Measurements from ENCODE around the gene WWTR1.

Gene WWTR1

DNA sequence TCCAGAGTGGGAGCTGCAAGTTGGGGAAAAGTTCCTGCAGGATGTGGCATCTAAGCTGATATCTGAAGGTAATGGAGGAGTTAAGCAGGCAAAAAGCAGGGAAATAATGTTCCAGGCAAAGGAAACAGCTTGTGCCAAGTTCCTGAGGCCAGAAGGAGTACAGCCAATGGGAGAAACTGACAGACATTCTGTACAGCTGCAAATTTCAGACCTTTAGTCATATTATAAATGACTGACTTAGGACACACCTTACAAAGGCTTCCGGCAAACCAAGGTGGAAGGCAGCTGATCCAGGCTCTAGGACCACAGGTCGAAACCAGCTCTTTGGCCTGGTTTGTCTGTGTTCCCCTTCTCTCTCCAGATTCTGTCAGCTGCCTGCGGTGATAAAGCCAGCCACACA, 9.3 kb downstream of the WWTR1 start:
- no peaks in the 10 kb centered on the region for H3K4me1 Mint-ChIP-seq
- DNase-seq (ENCODE audit: low spot score in 2 of 2): no peak
- no peaks in the 10 kb centered on the region for H3K36me3 Mint-ChIP-seq (ENCODE audit: insufficient read depth)
- no peak for ATAC-seq (replicated peaks; ENCODE audit: extremely low read depth, poor library complexity, severe bottlenecking)
- H3K9me3 Mint-ChIP-seq: no peaks in the 10 kb centered on the region
- H3K27me3 Mint-ChIP-seq: peaks cover 16% of the 10 kb centered on the region
- H3K27ac Mint-ChIP-seq (ENCODE audit: low read depth): no peak overlapping the region
- H3K4me3 Mint-ChIP-seq: no peak overlapping the region

DNA sequence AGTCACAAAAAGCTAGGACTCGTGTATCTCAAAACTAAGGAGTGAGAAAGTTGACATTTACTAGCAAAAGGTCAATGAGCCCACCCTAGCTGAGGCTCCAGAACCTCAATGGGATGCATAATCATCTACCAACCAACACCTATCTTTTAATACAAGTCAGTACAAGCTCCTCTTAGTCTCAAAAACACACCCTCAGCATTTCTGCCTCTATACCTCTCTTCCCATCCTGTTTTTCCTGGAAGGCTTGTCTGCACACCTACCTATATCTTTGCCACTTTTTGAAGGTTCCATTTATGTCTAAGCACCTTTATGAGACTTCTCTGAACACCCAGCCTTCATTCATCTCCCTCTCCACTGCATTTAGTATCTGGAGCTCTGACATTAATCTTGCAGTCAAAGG, 10.0 kb downstream of the WWTR1 start:
- H3K27me3 Mint-ChIP-seq: peaks cover 16% of the 10 kb centered on the region

DNA sequence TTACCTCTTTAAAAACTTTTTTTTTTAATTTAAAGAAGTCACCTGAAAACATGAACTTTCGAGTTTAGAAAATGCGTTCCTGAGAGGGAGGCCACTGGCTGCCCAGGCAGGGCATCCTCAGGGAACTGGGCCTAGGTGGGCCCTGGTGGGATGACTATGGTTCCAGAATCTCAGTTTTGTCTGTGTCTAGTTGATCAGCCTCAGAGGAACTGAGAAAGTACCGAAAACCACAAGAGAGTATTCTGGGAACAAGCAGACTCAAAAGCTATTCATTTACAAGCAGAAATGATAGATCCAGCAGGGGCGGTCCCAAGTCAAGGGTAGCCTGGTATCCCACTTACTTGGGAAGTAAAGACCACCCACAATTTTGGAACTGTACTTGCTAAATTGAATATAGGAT, 10.5 kb downstream of the WWTR1 start:
- ATAC-seq (replicated peaks; ENCODE audit: extremely low read depth, poor library complexity, severe bottlenecking) (no peak), DNase-seq (ENCODE audit: low spot score in 2 of 2) (no peak)
- Mint-ChIP-seq H3K27ac (ENCODE audit: low read depth) (no peak overlapping the region), H3K27me3 (peaks cover 16% of the 10 kb centered on the region), H3K36me3 (ENCODE audit: insufficient read depth) (no peaks in the 10 kb centered on the region), H3K4me3 (no peak overlapping the region), H3K9me3 (no peaks in the 10 kb centered on the region), H3K4me1 (no peaks in the 10 kb centered on the region)

More for the DNA sequence above, 10.0 kb downstream of the WWTR1 start:
- DNase-seq (ENCODE audit: low spot score in 2 of 2) (no peak), ATAC-seq (replicated peaks; ENCODE audit: extremely low read depth, poor library complexity, severe bottlenecking) (no peak)
- no peak overlapping the region for H3K4me3 Mint-ChIP-seq
- H3K4me1 Mint-ChIP-seq: no peaks in the 10 kb centered on the region
- no peaks in the 10 kb centered on the region for H3K9me3 Mint-ChIP-seq
- H3K36me3 Mint-ChIP-seq (ENCODE audit: insufficient read depth): no peaks in the 10 kb centered on the region
- no peak overlapping the region for H3K27ac Mint-ChIP-seq (ENCODE audit: low read depth)

DNA sequence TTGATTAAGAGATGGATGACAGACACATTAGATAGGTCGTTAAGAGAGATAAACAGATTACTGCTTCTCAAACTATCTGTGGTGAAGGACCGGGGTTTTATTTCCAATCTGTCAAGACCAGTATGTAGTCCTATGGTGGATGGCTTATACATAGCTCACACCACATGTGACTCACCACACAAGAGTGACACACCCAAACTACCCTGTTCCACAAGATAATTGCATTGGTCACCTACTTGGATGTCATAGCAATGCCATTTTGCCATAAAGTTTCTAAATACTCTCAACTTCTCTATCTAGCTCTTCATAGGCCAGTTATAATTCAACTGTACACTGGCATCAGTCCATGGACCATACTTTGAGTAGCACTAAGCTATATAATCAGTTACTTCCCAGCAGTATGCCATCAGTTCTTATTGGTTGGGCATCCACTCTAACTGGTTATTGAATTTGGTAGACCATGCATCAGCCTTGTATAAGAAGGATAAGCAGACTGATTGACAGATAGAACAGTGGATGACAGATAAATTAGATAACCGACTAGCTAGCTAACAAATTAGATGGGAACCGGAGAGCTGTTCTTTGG, 11.6 kb downstream of the WWTR1 start:
- DNase-seq (ENCODE audit: low spot score in 2 of 2): no peak
- peaks cover 16% of the 10 kb centered on the region for H3K27me3 Mint-ChIP-seq
- no peak for ATAC-seq (replicated peaks; ENCODE audit: extremely low read depth, poor library complexity, severe bottlenecking)

DNA sequence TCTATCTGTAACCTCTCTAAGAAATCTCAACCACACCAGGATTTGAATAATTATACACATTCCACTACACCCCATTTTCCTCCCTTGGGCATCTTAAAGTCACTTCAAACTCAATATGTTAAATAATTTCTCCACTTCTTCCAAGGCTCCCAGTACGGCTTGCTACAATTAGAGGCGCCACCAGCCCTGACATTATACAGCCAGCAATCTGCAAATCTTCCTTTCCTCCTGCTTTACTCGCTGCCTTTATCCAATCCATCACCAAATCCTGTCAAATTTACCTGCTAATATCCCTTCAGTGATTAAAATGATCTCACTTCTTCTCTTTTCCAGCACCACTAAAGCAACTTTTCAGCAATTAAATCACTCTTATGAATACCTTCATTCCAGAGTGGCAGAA, 13.9 kb downstream of the WWTR1 start:
- Mint-ChIP-seq H3K27ac (ENCODE audit: low read depth) (no peak overlapping the region), H3K4me3 (no peak overlapping the region), H3K36me3 (ENCODE audit: insufficient read depth) (no peaks in the 10 kb centered on the region)

More for the DNA sequence above, 11.6 kb downstream of the WWTR1 start:
- Mint-ChIP-seq H3K36me3 (ENCODE audit: insufficient read depth) (no peaks in the 10 kb centered on the region), H3K9me3 (no peaks in the 10 kb centered on the region), H3K4me1 (no peaks in the 10 kb centered on the region), H3K27ac (ENCODE audit: low read depth) (no peak overlapping the region), H3K4me3 (no peak overlapping the region)

DNA sequence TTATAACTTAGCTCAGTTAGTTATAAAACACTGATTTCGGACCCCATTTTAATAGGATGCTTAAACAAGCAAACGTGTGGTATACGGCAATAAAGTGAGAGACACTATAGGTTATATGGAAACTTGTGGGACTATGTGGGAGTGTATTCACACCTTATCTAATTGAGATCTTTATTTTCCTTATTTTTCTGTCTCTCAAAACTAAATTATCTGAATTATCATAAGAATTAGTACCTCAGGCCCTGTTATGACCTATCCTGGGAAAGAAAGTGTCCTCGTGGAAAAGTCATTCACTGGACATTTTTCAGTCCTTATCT, 14.4 kb downstream of the WWTR1 start:
- no peak for ATAC-seq (replicated peaks; ENCODE audit: extremely low read depth, poor library complexity, severe bottlenecking)
- Mint-ChIP-seq H3K36me3 (ENCODE audit: insufficient read depth) (no peaks in the 10 kb centered on the region), H3K27me3 (peaks cover 13% of the 10 kb centered on the region), H3K27ac (ENCODE audit: low read depth) (no peak overlapping the region), H3K4me1 (no peaks in the 10 kb centered on the region), H3K4me3 (no peak overlapping the region), H3K9me3 (no peaks in the 10 kb centered on the region)
- DNase-seq (ENCODE audit: low spot score in 2 of 2): no peak

More for the DNA sequence above, 13.9 kb downstream of the WWTR1 start:
- ATAC-seq (replicated peaks; ENCODE audit: extremely low read depth, poor library complexity, severe bottlenecking) (no peak), DNase-seq (ENCODE audit: low spot score in 2 of 2) (no peak)
- Mint-ChIP-seq H3K9me3 (no peaks in the 10 kb centered on the region), H3K27me3 (peaks cover 16% of the 10 kb centered on the region), H3K4me1 (no peaks in the 10 kb centered on the region)

DNA sequence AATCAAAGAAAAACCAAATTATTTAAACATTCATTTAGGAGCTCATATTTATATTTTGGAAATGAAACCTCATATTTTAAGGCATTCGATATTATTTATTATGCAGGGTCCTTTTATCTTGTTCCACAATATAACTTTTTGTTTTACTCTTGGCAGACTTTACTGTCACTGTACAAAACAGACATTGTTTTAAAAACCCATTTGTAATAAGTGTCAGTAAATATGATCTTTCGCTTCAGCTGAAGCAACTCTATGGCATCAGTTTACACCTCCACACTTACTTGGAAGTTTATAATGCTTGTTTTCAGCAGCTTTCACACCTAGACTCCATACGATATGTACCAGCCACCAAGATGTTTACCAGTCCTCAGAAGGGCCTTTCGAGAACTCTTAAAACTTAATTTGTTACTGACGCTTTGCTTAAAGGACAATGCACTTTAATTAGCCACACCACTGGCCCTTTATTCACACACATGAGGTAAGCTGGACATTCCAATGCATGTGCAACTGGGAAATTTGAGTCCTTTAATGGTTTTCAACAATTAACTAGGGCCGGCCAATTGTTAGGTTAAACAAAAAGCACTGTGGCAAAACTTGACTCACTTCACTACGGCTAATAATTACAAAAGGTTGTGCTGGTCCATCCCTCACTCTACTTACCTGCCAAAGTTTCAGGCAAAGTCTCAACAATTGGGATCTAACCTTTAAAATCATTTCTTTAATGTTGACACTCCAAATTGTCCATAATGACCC, 16.7 kb downstream of the WWTR1 start:
- DNase-seq (ENCODE audit: low spot score in 2 of 2) (no peak), ATAC-seq (replicated peaks; ENCODE audit: extremely low read depth, poor library complexity, severe bottlenecking) (no peak)
- Mint-ChIP-seq H3K4me3 (no peak overlapping the region), H3K4me1 (no peaks in the 10 kb centered on the region), H3K9me3 (no peaks in the 10 kb centered on the region), H3K27me3 (peaks cover 18% of the 10 kb centered on the region), H3K27ac (ENCODE audit: low read depth) (no peak overlapping the region), H3K36me3 (ENCODE audit: insufficient read depth) (no peaks in the 10 kb centered on the region)

DNA sequence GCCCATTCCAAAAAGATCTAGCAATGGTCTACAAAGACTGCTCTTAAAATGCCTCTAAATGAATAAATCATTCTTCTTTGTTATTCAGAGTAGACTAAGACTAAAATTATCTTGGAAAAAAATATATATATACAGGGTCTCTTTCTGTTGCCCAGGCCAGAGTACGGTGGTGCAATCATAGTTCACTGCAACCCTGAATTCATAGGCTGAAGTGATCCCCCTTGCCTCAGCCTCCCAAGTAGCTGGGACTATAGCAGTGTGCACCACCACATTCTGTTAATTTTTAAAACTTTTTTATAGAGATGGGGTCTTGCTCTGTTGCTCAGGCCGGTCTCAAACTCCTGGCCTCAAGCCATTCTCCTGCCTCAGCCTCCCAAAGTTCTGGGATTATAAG, 18.7 kb downstream of the WWTR1 start:
- no peaks in the 10 kb centered on the region for H3K36me3 Mint-ChIP-seq (ENCODE audit: insufficient read depth)
- H3K9me3 Mint-ChIP-seq: no peaks in the 10 kb centered on the region
- H3K4me3 Mint-ChIP-seq: no peak overlapping the region
- no peak overlapping the region for H3K27ac Mint-ChIP-seq (ENCODE audit: low read depth)
- no peak for ATAC-seq (replicated peaks; ENCODE audit: extremely low read depth, poor library complexity, severe bottlenecking)
- H3K27me3 Mint-ChIP-seq: peaks cover 34% of the 10 kb centered on the region
- H3K4me1 Mint-ChIP-seq: no peaks in the 10 kb centered on the region
- DNase-seq (ENCODE audit: low spot score in 2 of 2): no peak

DNA sequence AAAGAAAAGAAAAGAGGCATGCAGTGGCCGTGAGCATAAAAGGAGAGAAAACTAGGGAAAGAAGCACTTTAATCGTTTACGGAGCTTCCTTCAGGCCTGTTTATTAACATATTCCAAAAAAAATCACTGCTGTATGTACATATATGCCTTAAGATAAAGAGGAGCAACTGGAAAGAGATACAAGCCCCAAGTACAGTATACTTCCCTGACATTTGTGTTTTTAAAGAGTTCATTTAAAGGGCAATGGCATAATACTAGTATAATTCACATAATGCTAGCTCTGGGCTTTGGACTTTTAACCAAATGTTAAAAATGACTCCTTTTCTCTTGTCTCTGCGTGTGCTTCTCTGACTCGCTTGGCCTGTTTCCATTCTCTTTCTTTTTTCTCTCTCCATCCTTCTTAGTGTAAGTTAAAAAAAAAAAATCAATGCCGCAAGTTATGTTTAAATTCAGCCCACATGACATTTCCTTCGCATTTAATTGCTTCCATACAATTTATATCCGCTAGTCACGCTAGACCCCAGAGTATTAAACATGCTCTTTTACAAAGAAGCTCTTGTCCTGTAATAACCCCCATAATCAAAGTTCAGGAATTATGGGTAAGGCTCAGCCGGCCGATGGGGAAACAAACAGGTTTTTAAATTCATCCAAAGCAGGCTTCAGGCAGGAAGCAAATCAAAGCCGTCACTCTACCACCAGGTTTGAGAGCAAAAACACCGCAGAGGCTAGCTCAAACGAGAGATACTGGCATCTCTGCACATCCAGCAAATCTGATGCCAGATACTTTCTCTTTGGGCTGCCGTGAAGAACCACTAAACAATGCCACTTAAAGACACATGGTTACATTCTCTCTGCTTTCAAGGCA, 19.4 kb downstream of the WWTR1 start:
- Mint-ChIP-seq H3K27ac (ENCODE audit: low read depth) (no peak overlapping the region), H3K36me3 (ENCODE audit: insufficient read depth) (no peaks in the 10 kb centered on the region), H3K9me3 (no peaks in the 10 kb centered on the region), H3K4me1 (no peaks in the 10 kb centered on the region), H3K4me3 (no peak overlapping the region), H3K27me3 (peaks cover 39% of the 10 kb centered on the region)
- ATAC-seq (replicated peaks; ENCODE audit: extremely low read depth, poor library complexity, severe bottlenecking) (no peak), DNase-seq (ENCODE audit: low spot score in 2 of 2) (no peak)

DNA sequence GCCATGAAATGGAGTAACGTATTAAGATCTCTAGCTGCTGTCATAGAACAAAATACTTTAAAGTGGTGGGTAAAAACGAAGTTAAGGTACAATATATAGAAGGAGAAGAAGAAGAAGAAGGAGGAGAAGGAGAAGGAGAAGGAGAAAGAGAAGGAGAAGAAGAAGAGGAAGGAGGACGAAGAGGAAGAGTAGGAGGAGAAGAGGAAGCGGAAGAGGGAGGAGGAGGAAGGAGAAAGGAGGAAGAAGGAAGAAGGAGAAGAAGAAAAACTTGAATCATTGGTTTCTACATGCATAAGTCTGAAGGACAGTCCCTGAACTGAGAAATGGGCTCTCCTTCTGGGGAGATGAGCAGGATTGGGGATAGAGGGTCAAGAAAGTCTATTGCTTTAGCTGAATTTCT, 22.4 kb downstream of the WWTR1 start:
- no peak for DNase-seq (ENCODE audit: low spot score in 2 of 2)
- H3K27me3 Mint-ChIP-seq: peaks cover 50% of the 10 kb centered on the region
- no peak overlapping the region for H3K27ac Mint-ChIP-seq (ENCODE audit: low read depth)
- no peaks in the 10 kb centered on the region for H3K36me3 Mint-ChIP-seq (ENCODE audit: insufficient read depth)
- H3K4me3 Mint-ChIP-seq: no peak overlapping the region
- no peak for ATAC-seq (replicated peaks; ENCODE audit: extremely low read depth, poor library complexity, severe bottlenecking)
- H3K9me3 Mint-ChIP-seq: no peaks in the 10 kb centered on the region
- no peaks in the 10 kb centered on the region for H3K4me1 Mint-ChIP-seq

DNA sequence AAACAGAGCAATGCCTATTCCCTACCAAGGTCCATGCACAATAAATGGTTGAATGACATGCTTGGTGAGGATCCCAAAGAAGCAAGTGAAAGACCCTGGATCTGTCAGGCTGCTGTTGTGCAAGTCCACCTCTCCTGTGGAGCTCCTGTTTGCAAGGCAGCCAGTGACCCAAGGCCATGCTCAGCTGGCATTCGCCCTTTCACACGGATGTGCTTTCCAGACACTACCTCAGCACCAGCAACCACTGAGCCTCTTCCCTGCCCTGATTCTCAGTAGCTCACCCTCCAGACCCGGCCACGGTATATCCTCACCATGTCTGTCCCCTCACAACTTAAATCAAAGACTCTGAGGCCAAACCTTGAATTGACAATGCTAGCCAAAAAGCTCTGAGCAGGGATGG, 23.3 kb downstream of the WWTR1 start:
- H3K27ac Mint-ChIP-seq (ENCODE audit: low read depth): no peak overlapping the region
- DNase-seq (ENCODE audit: low spot score in 2 of 2) (no peak), ATAC-seq (replicated peaks; ENCODE audit: extremely low read depth, poor library complexity, severe bottlenecking) (no peak)
- no peaks in the 10 kb centered on the region for H3K9me3 Mint-ChIP-seq
- H3K36me3 Mint-ChIP-seq (ENCODE audit: insufficient read depth): no peaks in the 10 kb centered on the region
- H3K27me3 Mint-ChIP-seq: peaks cover 50% of the 10 kb centered on the region
- H3K4me3 Mint-ChIP-seq: no peak overlapping the region
- no peaks in the 10 kb centered on the region for H3K4me1 Mint-ChIP-seq

DNA sequence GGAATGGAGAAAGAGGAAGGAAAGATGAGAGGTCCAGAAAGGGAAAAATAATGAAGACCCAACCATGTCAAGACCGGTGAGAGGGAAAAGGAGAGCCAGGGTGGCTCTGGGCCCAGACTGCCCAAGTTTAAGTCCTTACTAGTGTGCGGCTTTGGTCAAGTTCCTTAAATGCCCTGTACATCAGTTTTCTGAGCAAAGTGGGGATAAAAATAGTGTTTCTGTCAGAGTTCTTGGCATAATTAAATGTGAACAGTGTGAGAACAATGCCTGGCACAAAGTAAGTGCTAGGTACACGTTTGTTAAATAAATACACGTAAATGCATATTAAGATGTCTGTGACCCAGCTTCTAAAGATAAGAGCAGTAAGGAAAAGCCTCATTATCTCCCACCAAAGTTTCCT, 23.8 kb downstream of the WWTR1 start:
- Mint-ChIP-seq H3K27me3 (peaks cover 50% of the 10 kb centered on the region), H3K4me1 (no peaks in the 10 kb centered on the region), H3K27ac (ENCODE audit: low read depth) (no peak overlapping the region), H3K4me3 (no peak overlapping the region), H3K9me3 (no peaks in the 10 kb centered on the region), H3K36me3 (ENCODE audit: insufficient read depth) (no peaks in the 10 kb centered on the region)
- ATAC-seq (replicated peaks; ENCODE audit: extremely low read depth, poor library complexity, severe bottlenecking): no peak
- no peak for DNase-seq (ENCODE audit: low spot score in 2 of 2)

DNA sequence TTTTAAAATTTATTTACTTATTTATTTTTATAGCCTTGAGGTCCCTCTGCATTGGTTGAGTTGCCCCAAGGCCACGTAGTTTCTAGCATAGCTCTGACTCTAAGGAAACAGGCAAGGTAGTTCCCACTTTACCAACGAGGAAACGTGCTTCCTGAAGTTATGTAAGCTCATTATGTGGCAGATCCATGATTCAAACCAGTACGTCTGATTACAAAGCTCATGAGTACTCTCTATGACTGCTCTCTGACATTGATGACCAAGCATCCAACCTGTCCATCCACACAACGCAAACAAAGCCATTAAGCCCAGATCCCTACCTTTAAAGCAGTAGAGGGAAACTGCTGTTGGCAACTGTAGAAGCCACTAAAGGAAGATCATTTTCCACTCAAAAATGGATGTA, 25.6 kb downstream of the WWTR1 start:
- no peak for DNase-seq (ENCODE audit: low spot score in 2 of 2)
- no peaks in the 10 kb centered on the region for H3K9me3 Mint-ChIP-seq
- no peaks in the 10 kb centered on the region for H3K4me1 Mint-ChIP-seq
- H3K4me3 Mint-ChIP-seq: no peak overlapping the region
- peaks cover 43% of the 10 kb centered on the region for H3K27me3 Mint-ChIP-seq
- ATAC-seq (replicated peaks; ENCODE audit: extremely low read depth, poor library complexity, severe bottlenecking): no peak
- H3K36me3 Mint-ChIP-seq (ENCODE audit: insufficient read depth): no peaks in the 10 kb centered on the region
- H3K27ac Mint-ChIP-seq (ENCODE audit: low read depth): no peak overlapping the region

Measured in central memory CD8-positive, alpha-beta T cell (primary cell).